ENCODE measurements around the gene NRN1.

NRN1 gene

DNA sequence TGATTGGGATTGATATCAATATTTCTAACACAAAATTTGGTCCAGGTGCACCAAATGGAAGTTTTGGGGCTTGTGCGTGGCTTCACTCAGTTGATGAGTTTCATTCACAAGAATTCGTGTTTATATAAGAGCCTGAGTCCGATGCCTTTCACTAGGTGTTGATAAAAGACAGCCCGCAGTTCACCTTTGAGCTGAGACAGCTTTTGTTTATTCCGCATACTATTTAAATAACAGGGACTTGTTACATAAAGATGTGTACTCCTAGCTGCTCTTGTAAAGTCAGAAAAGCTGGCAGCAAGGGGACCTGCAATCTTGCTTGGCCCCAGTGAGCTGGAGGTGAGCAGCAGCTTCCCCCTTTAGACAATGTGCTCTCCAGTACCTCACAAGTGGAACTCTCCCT lies 19.0 kb upstream of the NRN1 start:
- Histone ChIP-seq H3K4me1 (ENCODE audit: control insufficient read depth, insufficient read depth, low read length) (no peaks in the 10 kb centered on the region), H3K4me3 (ENCODE audit: low read depth, low read length) (no peak overlapping the region), H3K27ac (ENCODE audit: extremely low read depth, low read depth, low read length) (no peak overlapping the region), H3K36me3 (ENCODE audit: control insufficient read depth in 2 of 2, insufficient read depth in 1 of 2, low read length in 2 of 2) (no peaks in the 10 kb centered on the region), H3K9me3 (ENCODE audit: control insufficient read depth, insufficient read depth, low read depth, low read length) (no peaks in the 10 kb centered on the region)
- CTCF ChIA-PET = interaction anchor here (0.9 kb wide), 1 partner anchor 13 kb away, joined by 4 read pairs; no protein-coding TSS in a partner anchor
- TF ChIP-seq KLF10 (tag by site-specific recombination; IDR thresholded peaks at IDR 0.05) (no peak), ZNF677 (tag by site-specific recombination; IDR thresholded peaks at IDR 0.05) (no peak), ZNF138 (tag by site-specific recombination; IDR thresholded peaks at IDR 0.05; ENCODE audit: borderline replicate concordance) (no peak), ZNF701 (tag by site-specific recombination; IDR thresholded peaks at IDR 0.05) (no peak), ZNF555 (tag by site-specific recombination; conservative IDR thresholded peaks at IDR 0.05) (no peak), ZNF623 (tag by site-specific recombination; IDR thresholded peaks at IDR 0.05) (no peak), ZNF114 (tag by site-specific recombination; IDR thresholded peaks at IDR 0.05) (no peak), ZNF621 (tag by site-specific recombination; IDR thresholded peaks at IDR 0.05) (no peak), ZNF132 (tag by site-specific recombination; IDR thresholded peaks at IDR 0.05; ENCODE audit: borderline replicate concordance) (no peak), ZNF530 (tag by site-specific recombination; IDR thresholded peaks at IDR 0.05; ENCODE audit: low read depth) (no peak), ZNF654 (tag by site-specific recombination; IDR thresholded peaks at IDR 0.05; ENCODE audit: low read depth) (no peak), OSR2 (tag by site-specific recombination; IDR thresholded peaks at IDR 0.05) (no peak), ZNF433 (tag by site-specific recombination; IDR thresholded peaks at IDR 0.05; ENCODE audit: low read depth) (no peak), ZNF140 (tag by site-specific recombination; IDR thresholded peaks at IDR 0.05) (no peak), ZNF394 (tag by site-specific recombination; IDR thresholded peaks at IDR 0.05; ENCODE audit: borderline replicate concordance) (no peak), ZNF174 (tag by site-specific recombination; IDR thresholded peaks at IDR 0.05) (no peak)
- TF ChIP-seq, protein P1, sequence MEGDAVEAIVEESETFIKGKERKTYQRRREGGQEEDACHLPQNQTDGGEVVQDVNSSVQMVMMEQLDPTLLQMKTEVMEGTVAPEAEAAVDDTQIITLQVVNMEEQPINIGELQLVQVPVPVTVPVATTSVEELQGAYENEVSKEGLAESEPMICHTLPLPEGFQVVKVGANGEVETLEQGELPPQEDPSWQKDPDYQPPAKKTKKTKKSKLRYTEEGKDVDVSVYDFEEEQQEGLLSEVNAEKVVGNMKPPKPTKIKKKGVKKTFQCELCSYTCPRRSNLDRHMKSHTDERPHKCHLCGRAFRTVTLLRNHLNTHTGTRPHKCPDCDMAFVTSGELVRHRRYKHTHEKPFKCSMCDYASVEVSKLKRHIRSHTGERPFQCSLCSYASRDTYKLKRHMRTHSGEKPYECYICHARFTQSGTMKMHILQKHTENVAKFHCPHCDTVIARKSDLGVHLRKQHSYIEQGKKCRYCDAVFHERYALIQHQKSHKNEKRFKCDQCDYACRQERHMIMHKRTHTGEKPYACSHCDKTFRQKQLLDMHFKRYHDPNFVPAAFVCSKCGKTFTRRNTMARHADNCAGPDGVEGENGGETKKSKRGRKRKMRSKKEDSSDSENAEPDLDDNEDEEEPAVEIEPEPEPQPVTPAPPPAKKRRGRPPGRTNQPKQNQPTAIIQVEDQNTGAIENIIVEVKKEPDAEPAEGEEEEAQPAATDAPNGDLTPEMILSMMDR (tag by site-specific recombination; IDR thresholded peaks at IDR 0.05) = no peak
- POLR2A ChIA-PET = interaction anchor here (1.2 kb wide), 1 partner anchor 17 kb away, joined by 3 read pairs; no protein-coding TSS in a partner anchor

DNA sequence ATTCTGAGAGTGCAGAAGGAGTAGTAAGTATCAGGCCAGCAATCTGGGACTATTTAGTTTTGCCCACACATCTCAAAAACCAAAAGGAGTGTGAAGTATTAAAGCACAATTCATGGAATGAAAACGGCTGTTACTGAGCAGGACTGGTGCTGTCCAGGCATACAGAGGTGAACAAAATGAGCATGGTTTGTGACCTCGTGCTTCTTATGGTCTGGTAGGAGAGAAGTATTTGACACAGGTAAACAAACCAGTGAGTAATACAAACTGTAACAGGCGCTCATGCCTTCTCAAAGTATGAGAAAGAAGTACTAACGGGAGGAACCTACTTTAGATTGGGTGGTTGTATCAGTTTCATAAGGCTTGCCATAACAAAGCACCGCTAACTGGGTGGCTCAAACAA lies 17.5 kb upstream of the NRN1 start:
- CTCF ChIA-PET = interaction anchor here (0.7 kb wide), 1 partner anchor 16 kb away, joined by 3 read pairs; no protein-coding TSS in a partner anchor
- H3K36me3 ChIP-seq (ENCODE audit: control insufficient read depth in 2 of 2, insufficient read depth in 1 of 2, low read length in 2 of 2) = no peaks in the 10 kb centered on the region
- no peak overlapping the region for H3K4me3 ChIP-seq (ENCODE audit: low read depth, low read length)
- no peaks in the 10 kb centered on the region for H3K9me3 ChIP-seq (ENCODE audit: control insufficient read depth, insufficient read depth, low read depth, low read length)
- POLR2A ChIA-PET = no interaction called here
- TF ChIP-seq ZNF324 (tag by site-specific recombination; IDR thresholded peaks at IDR 0.05) = no peak
- TF ChIP-seq, protein P2, sequence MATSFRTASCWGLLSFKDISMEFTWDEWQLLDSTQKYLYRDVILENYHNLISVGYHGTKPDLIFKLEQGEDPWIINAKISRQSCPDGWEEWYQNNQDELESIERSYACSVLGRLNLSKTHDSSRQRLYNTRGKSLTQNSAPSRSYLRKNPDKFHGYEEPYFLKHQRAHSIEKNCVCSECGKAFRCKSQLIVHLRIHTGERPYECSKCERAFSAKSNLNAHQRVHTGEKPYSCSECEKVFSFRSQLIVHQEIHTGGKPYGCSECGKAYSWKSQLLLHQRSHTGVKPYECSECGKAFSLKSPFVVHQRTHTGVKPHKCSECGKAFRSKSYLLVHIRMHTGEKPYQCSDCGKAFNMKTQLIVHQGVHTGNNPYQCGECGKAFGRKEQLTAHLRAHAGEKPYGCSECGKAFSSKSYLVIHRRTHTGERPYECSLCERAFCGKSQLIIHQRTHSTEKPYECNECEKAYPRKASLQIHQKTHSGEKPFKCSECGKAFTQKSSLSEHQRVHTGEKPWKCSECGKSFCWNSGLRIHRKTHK (tag by site-specific recombination; IDR thresholded peaks at IDR 0.05) = no peak
- TF ChIP-seq BCL11A (tag by site-specific recombination; IDR thresholded peaks at IDR 0.05; ENCODE audit: low read depth) = no peak
- no peak for TF ChIP-seq ZNF433 (tag by site-specific recombination; IDR thresholded peaks at IDR 0.05; ENCODE audit: low read depth)
- no peak for TF ChIP-seq SALL2 (tag by site-specific recombination; IDR thresholded peaks at IDR 0.05; ENCODE audit: borderline replicate concordance)
- no peak for TF ChIP-seq SP3 (tag by site-specific recombination; IDR thresholded peaks at IDR 0.05)
- TF ChIP-seq, protein P3, sequence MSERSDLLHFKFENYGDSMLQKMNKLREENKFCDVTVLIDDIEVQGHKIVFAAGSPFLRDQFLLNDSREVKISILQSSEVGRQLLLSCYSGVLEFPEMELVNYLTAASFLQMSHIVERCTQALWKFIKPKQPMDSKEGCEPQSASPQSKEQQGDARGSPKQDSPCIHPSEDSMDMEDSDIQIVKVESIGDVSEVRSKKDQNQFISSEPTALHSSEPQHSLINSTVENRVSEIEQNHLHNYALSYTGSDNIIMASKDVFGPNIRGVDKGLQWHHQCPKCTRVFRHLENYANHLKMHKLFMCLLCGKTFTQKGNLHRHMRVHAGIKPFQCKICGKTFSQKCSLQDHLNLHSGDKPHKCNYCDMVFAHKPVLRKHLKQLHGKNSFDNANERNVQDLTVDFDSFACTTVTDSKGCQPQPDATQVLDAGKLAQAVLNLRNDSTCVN (tag by site-specific recombination; optimal IDR thresholded peaks at IDR 0.05) = no peak
- TF ChIP-seq ZNF423 (tag by site-specific recombination; IDR thresholded peaks at IDR 0.05) = no peak
- TF ChIP-seq, protein P4, sequence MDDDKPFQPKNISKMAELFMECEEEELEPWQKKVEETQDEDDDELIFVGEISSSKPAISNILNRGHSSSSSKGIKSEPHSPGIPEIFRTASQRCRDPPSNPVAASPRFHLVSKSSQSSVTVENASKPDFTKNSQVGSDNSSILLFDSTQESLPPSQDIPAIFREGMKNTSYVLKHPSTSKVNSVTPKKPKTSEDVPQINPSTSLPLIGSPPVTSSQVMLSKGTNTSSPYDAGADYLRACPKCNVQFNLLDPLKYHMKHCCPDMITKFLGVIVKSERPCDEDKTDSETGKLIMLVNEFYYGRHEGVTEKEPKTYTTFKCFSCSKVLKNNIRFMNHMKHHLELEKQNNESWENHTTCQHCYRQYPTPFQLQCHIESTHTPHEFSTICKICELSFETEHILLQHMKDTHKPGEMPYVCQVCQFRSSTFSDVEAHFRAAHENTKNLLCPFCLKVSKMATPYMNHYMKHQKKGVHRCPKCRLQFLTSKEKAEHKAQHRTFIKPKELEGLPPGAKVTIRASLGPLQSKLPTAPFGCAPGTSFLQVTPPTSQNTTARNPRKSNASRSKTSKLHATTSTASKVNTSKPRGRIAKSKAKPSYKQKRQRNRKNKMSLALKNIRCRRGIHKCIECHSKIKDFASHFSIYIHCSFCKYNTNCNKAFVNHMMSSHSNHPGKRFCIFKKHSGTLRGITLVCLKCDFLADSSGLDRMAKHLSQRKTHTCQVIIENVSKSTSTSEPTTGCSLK (tag by site-specific recombination; IDR thresholded peaks at IDR 0.05) = no peak
- no peak for TF ChIP-seq MYNN (tag by site-specific recombination; IDR thresholded peaks at IDR 0.05; ENCODE audit: borderline replicate concordance)
- no peak for TF ChIP-seq KLF10 (tag by site-specific recombination; IDR thresholded peaks at IDR 0.05)
- no peak for TF ChIP-seq ZBTB7A (tag by site-specific recombination; IDR thresholded peaks at IDR 0.05; ENCODE audit: low read depth)
- no peak for TF ChIP-seq ZFHX2 (tag by site-specific recombination; conservative IDR thresholded peaks at IDR 0.05)
- no peak overlapping the region for H3K27ac ChIP-seq (ENCODE audit: extremely low read depth, low read depth, low read length)
- no peaks in the 10 kb centered on the region for H3K4me1 ChIP-seq (ENCODE audit: control insufficient read depth, insufficient read depth, low read length)
